ENCODE results near the gene HAVCR1. TPM values are rescaled to one million over a fixed set of nuclear protein-coding genes. Genes with fewer than 3 reads are reported as not detected.

The HAVCR1 gene
- total RNA-seq, 4 donors from 2014 or later, result 1.1 TPM; not detected in 3

DNA sequence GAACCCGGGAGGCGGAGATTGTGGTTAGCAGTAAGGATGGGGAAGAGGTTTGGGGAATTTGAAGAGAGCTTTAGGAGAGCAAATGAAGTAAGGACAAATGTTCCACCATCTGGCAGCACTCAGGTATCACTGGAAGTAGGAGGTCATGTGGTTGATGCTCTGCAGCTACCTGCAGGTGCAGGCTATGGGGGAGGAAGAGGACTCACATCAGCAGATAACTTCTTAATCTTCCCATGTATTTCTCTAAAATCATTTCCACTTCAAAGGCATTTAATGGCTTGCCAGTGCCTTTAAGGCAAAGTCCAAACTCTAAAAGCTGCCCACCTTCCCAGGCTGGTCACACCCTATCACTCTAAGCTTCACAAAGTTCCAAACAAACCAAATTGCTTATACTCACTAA, 8.1 kb upstream of the HAVCR1 start:
- H3K9me3 ChIP-seq, result no peaks in the 10 kb centered on the region
- TF ChIP-seq POLR2AphosphoS5 (IDR thresholded peaks at IDR 0.05) (no peak), EP300 (IDR thresholded peaks at IDR 0.05) (no peak), POLR2A (IDR thresholded peaks at IDR 0.05) (no peak)
- TF ChIP-seq, protein P1, sequence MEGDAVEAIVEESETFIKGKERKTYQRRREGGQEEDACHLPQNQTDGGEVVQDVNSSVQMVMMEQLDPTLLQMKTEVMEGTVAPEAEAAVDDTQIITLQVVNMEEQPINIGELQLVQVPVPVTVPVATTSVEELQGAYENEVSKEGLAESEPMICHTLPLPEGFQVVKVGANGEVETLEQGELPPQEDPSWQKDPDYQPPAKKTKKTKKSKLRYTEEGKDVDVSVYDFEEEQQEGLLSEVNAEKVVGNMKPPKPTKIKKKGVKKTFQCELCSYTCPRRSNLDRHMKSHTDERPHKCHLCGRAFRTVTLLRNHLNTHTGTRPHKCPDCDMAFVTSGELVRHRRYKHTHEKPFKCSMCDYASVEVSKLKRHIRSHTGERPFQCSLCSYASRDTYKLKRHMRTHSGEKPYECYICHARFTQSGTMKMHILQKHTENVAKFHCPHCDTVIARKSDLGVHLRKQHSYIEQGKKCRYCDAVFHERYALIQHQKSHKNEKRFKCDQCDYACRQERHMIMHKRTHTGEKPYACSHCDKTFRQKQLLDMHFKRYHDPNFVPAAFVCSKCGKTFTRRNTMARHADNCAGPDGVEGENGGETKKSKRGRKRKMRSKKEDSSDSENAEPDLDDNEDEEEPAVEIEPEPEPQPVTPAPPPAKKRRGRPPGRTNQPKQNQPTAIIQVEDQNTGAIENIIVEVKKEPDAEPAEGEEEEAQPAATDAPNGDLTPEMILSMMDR (IDR thresholded peaks at IDR 0.05), result no peak

DNA sequence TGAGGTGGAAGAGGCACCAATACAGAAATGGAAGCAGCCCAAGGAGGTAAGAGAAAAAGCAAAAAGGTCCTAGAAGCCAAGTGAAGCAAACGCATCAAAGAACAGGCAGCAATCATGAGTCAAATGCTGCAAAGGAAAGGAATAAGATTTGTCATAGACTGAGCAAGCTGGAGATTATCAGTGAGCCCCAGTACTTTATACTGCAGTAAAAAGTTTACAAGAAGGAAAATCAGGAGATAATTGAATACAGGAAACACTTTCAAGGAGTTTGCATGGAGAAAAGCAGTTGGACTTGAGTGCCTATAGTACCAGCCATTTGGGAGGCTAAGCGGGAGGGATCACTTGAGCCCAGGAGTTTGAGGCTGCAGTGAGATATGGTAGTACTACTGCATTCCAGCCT, 7.2 kb upstream of the HAVCR1 start:
- 41 to 90% methylated on average over 2 of the region's 2 CpGs for WGBS, 2 donors (ENCODE audit: low coverage in 1 of 2)
- no peaks in the 10 kb centered on the region for H3K36me3 ChIP-seq

More for the DNA sequence above, 8.1 kb upstream of the HAVCR1 start:
- Histone ChIP-seq H3K27ac (no peak overlapping the region), H3K36me3 (no peaks in the 10 kb centered on the region), H3K4me1 (no peaks in the 10 kb centered on the region), H3K4me3 (no peak overlapping the region), H3K27me3 (no peaks in the 10 kb centered on the region)
- ATAC-seq, result no peak
- 50% methylated on average over 2 of the region's 2 CpGs; no CpG with 5 or more reads in 1 of the 2 donors for WGBS, 2 donors (ENCODE audit: low coverage in 1 of 2)

DNA sequence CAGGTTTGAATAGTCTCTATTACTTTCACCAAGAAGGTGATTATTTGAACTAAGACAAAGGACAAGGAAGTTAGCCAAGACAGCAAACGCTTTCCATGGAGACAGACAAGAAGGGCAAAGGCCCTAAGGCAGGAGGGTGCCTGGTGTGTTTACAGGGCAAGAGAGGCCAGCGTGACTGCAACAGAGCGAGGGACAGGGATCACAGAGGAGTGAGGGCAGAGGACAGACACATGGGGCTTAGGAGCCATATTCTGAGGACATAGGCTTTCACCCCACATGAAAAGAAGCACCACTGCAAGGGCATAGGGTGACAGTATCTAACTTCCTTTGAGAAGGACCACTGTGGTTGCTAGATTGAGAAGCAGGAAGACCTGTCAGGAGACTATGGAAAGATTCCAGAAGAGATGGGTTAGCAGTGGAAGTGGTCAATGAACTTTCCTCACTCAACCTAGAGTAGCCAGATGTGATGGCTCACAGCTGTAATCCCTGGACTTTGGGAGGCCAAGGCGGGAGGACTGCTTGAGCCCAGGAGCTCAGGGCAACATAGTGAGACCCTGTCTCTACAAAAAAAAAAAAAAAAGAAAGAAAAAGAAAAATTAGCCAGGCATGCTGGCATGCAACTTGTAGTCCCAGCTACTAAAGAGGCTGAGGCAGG, 5.0 kb upstream of the HAVCR1 start:
- WGBS, 2 donors (ENCODE audit: low coverage in 1 of 2), result 74 to 88% methylated on average over 3 to 4 of the region's 4 CpGs
- H3K9me3 ChIP-seq, result no peaks in the 10 kb centered on the region
- no peaks in the 10 kb centered on the region for H3K36me3 ChIP-seq
- no peaks in the 10 kb centered on the region for H3K4me1 ChIP-seq
- no peak for ATAC-seq
- TF ChIP-seq EP300 (IDR thresholded peaks at IDR 0.05), result no peak
- TF ChIP-seq POLR2A (IDR thresholded peaks at IDR 0.05), result no peak
- no peak for TF ChIP-seq POLR2AphosphoS5 (IDR thresholded peaks at IDR 0.05)
- TF ChIP-seq, protein P1 (IDR thresholded peaks at IDR 0.05), result no peak
- no peaks in the 10 kb centered on the region for H3K27me3 ChIP-seq
- no peak overlapping the region for H3K27ac ChIP-seq
- no peak overlapping the region for H3K4me3 ChIP-seq

More for the DNA sequence above, 7.2 kb upstream of the HAVCR1 start:
- TF ChIP-seq POLR2AphosphoS5 (IDR thresholded peaks at IDR 0.05) (no peak), POLR2A (IDR thresholded peaks at IDR 0.05) (no peak), EP300 (IDR thresholded peaks at IDR 0.05) (no peak)
- TF ChIP-seq, protein P1 (IDR thresholded peaks at IDR 0.05), result no peak
- no peaks in the 10 kb centered on the region for H3K4me1 ChIP-seq
- ATAC-seq, result no peak
- no peak overlapping the region for H3K27ac ChIP-seq
- H3K27me3 ChIP-seq, result no peaks in the 10 kb centered on the region
- H3K4me3 ChIP-seq, result no peak overlapping the region
- no peaks in the 10 kb centered on the region for H3K9me3 ChIP-seq

DNA sequence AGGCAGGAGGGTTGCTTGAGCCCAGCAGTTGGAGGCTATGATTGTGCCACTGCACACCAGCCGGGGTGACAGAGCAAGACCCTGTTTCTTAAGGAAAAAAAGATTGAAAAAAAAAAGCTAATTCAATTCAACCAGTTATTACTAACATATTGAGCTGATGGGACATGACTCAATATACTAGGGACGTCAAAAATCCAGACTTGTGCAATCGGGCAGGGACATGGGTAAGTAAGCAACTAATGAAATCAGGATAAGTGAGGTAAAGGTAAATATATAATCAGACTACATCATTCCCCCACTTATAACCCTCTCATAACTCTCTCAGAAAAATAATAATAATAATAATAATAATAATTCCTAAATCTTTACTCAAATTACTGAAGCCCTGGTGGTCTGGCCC, 975 bp upstream of the HAVCR1 start:
- H3K36me3 ChIP-seq, result no peaks in the 10 kb centered on the region
- H3K4me3 ChIP-seq, result no peak overlapping the region
- no peak for TF ChIP-seq POLR2A (IDR thresholded peaks at IDR 0.05)
- TF ChIP-seq, protein P1 (IDR thresholded peaks at IDR 0.05), result no peak
- no peak for TF ChIP-seq POLR2AphosphoS5 (IDR thresholded peaks at IDR 0.05)
- no peak for TF ChIP-seq EP300 (IDR thresholded peaks at IDR 0.05)
- no peaks in the 10 kb centered on the region for H3K9me3 ChIP-seq
- WGBS, 2 donors (ENCODE audit: low coverage in 1 of 2), result 89 to 91% methylated on average over 3 of the region's 3 CpGs
- no peaks in the 10 kb centered on the region for H3K4me1 ChIP-seq
- ATAC-seq, result no peak
- no peak overlapping the region for H3K27ac ChIP-seq
- H3K27me3 ChIP-seq, result no peaks in the 10 kb centered on the region
